ENCODE measurements around the gene ADGRV1.
"Not testable (repeated sequence)": the region's sequence is repeated elsewhere in the genome, so short reads cannot be mapped to it uniquely, and the experiment has no call there.

The ADGRV1 gene

GRCh38 chr5:91031402-91031752, 472.8 kb downstream of the ADGRV1 start:
- DNase-seq (ENCODE audit: low read depth): no peak

GRCh38 chr5:91032125-91032524, 473.5 kb downstream of the ADGRV1 start:
- DNase-seq (ENCODE audit: low read depth): no peak

- DNase-seq (ENCODE audit: low read depth): no peak
Measured at GRCh38 chr5:91033370-91033769, 474.8 kb downstream of the ADGRV1 start.

GRCh38 chr5:91038180-91038808, 479.7 kb downstream of the ADGRV1 start:
- no peak for DNase-seq (ENCODE audit: low read depth)

- DNase-seq (ENCODE audit: low read depth): not testable (repeated sequence)
Measured at GRCh38 chr5:91041132-91041531, 482.5 kb downstream of the ADGRV1 start.

- no peak for DNase-seq (ENCODE audit: low read depth)
Measured at GRCh38 chr5:91042247-91042935, 483.8 kb downstream of the ADGRV1 start.

- no peak for DNase-seq (ENCODE audit: low read depth)
Measured at GRCh38 chr5:91042936-91043255, 484.3 kb downstream of the ADGRV1 start.

GRCh38 chr5:91048073-91048472, 489.5 kb downstream of the ADGRV1 start:
- DNase-seq (ENCODE audit: low read depth): no peak

GRCh38 chr5:91049112-91049511, 490.5 kb downstream of the ADGRV1 start:
- DNase-seq (ENCODE audit: low read depth): no peak

GRCh38 chr5:91049800-91050199, 491.2 kb downstream of the ADGRV1 start:
- no peak for DNase-seq (ENCODE audit: low read depth)

GRCh38 chr5:91052411-91052810, 493.8 kb downstream of the ADGRV1 start:
- DNase-seq (ENCODE audit: low read depth): not testable (repeated sequence)

GRCh38 chr5:91052977-91053740, 494.6 kb downstream of the ADGRV1 start:
- no peak for DNase-seq (ENCODE audit: low read depth)

- DNase-seq (ENCODE audit: low read depth): no peak
Measured at GRCh38 chr5:91053741-91054025, 495.1 kb downstream of the ADGRV1 start.

- DNase-seq (ENCODE audit: low read depth): no peak
Measured at GRCh38 chr5:91058155-91058554, 499.6 kb downstream of the ADGRV1 start.

GRCh38 chr5:91058575-91058974, 500.0 kb downstream of the ADGRV1 start:
- DNase-seq (ENCODE audit: low read depth): no peak

GRCh38 chr5:91059409-91059808, 500.8 kb downstream of the ADGRV1 start:
- DNase-seq (ENCODE audit: low read depth): no peak

GRCh38 chr5:91061094-91061493, 502.5 kb downstream of the ADGRV1 start:
- DNase-seq (ENCODE audit: low read depth): no peak

GRCh38 chr5:91061946-91062562, 503.5 kb downstream of the ADGRV1 start:
- DNase-seq (ENCODE audit: low read depth): no peak

- DNase-seq (ENCODE audit: low read depth): not testable (repeated sequence)
Measured at GRCh38 chr5:91063098-91063690, 504.6 kb downstream of the ADGRV1 start.

GRCh38 chr5:91065496-91065895, 506.9 kb downstream of the ADGRV1 start:
- DNase-seq (ENCODE audit: low read depth): no peak

GRCh38 chr5:91069364-91069763, 510.8 kb downstream of the ADGRV1 start:
- DNase-seq (ENCODE audit: low read depth): no peak

GRCh38 chr5:91070761-91071550, 512.4 kb downstream of the ADGRV1 start:
- no peak for DNase-seq (ENCODE audit: low read depth)

Measured in stimulated activated CD8-positive, alpha-beta memory T cell treated with anti-CD3 and anti-CD28 coated beads, Interleukin-15, amount 100 ng/mL, for 24 hours (primary cell).